Omental fat pad (tissue), 4 donors: ENCODE data around the gene TEPSIN. TPM values are rescaled to one million over a fixed set of nuclear protein-coding genes. Genes with fewer than 3 reads are reported as not detected.

Experiments used
- ATAC-seq: fragments of 150-250 bp; one replicate; pipeline ENCODE4 v1.9.1; 2016; ENCODE audit warnings: mild to moderate bottlenecking, moderate library complexity; ENCODE audit not compliant: low FRiP score
- DNase-seq: peaks from one replicate; pipeline ENCODE4 v3.0.0-alpha.2; 2019; ENCODE audit warnings: low spot score
- total RNA-seq, 4 donors: library from RNA; depleted of rRNA; stranded (reverse); fragments of >200 nt; gene quantifications; one replicate each; pipeline ENCODE4 v1.1.0, GENCODE V29; 2016
- TF ChIP-seq, protein P1 (sequence below), 3 donors: fragments of 450-650 bp; IDR thresholded peaks; one replicate each; pipeline ENCODE4 v1.5.1; 2016 to 2017; ENCODE audit warnings: antibody characterized with exemption in 3 of 3, mild to moderate bottlenecking in 3 of 3, moderate library complexity in 2 of 3

TEPSIN gene
- total RNA-seq, 4 donors from 2014 or later, result 15.1 to 56.1 (median 33.2) TPM

DNA sequence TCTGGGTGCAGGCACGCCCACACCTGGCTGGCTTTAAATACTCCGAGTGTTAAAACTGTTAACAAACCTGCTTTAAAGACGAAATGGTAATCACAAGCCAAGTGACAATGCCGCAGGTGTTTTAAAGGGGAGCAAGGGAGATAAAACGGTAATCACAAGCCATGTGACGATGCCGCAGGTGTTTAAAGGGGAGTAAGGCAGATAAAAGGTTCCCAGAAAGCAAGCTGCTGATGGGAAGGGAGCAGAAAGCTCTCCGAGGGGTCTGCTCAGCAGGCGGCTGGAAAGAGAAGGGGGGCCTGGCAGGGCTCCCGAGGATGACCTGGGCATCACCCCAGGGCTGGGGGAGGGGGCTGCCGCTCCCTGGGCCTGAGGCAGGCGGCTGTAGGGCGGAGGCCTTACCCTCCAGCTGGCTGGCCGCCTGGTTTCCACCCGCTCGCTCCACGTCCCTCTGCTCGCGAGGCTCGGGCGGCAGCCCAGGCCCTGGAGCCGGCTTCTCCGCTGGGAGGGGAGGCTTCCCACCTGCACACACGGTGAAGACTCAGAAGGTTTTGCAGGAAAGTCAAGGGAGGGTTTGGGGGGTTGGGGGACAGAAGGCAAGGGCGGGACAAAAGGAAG, 12.3 kb upstream of the TEPSIN start:
- ATAC-seq (no peak), DNase-seq (no peak)
- TF ChIP-seq, protein P1, sequence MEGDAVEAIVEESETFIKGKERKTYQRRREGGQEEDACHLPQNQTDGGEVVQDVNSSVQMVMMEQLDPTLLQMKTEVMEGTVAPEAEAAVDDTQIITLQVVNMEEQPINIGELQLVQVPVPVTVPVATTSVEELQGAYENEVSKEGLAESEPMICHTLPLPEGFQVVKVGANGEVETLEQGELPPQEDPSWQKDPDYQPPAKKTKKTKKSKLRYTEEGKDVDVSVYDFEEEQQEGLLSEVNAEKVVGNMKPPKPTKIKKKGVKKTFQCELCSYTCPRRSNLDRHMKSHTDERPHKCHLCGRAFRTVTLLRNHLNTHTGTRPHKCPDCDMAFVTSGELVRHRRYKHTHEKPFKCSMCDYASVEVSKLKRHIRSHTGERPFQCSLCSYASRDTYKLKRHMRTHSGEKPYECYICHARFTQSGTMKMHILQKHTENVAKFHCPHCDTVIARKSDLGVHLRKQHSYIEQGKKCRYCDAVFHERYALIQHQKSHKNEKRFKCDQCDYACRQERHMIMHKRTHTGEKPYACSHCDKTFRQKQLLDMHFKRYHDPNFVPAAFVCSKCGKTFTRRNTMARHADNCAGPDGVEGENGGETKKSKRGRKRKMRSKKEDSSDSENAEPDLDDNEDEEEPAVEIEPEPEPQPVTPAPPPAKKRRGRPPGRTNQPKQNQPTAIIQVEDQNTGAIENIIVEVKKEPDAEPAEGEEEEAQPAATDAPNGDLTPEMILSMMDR (IDR thresholded peaks at IDR 0.05), result no peak

DNA sequence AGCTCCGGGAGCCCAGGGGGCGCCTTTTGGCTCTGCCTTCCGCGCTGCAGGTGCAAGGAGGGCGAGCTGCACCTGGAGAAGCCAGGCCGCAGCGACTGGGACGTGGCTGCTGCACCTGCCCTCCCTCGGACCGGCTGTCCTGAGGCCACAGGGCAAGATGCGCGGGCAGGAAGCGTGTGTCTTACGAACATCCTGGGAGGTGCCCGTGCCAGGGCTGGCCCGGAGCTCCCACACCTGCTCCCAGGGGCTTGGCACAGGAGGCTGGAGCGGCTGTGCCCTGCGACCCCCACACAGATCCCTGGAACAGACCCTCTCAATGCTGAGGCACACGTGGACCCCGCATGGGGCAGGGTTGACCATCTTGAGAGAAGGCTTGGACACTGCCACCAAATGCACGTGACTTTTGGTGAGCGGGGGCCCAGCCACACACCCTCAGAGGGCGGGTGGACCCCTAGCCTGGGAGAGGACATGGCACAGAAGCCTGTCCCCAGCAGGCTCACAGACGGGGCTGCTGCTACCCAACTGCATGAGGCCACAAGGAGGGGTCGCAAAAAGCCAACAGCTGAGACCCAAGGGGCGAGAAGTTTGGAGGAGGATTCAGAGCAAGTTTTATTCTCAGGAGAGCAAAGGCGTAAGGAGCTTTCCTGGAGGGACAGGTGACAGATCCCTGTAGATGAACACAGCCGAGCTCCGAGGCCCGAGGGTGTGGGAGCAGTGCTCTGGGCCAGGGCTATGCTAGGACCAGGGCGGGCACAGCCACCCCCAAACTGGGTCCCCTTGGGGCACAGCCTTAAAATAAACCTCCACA, 11.6 kb upstream of the TEPSIN start:
- no peak for DNase-seq
- TF ChIP-seq, protein P1 (IDR thresholded peaks at IDR 0.05), result no peak
- ATAC-seq, result no peak

DNA sequence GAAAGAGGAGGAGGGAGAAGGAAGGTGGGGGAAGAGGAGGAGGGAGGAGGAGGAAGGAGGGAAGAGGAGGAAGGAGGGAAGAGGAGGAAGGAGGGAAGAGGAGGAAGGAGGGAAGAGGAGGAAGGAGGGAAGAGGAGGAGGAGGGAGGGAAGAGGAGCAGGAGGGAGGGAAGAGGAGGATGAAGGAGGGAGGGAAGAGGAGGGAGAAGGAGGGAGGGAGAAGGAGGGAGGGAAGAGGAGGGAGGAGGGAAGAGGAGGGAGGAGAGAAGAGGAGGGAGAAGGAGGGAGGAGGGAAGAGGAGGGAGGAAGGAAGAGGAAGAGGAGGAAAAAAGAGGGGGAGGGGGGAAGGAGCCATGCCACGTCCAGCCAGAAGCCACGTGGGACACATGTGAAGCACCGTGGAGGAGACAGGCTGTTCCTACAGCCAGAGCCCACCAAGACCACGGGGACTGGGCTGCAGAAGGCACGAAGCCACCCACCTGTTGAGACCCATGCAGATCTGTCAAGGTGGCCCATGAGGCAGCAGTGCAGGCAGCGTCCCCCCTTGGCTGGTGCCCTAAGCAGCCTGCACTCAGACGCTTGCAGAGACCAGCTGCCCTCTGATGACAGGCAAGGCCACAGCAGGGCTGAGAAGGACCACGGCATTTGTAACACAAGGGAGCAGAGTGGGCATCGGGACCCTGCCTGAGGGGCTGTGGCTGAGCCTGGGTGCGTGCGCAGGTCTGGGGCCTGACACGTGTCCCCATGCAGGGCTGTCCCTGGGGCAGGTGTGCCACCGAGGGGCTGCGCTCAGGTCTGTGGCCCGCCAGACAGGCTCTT, 10.6 kb upstream of the TEPSIN start:
- DNase-seq (no peak), ATAC-seq (no peak)
- TF ChIP-seq, protein P1 (IDR thresholded peaks at IDR 0.05), result no peak

DNA sequence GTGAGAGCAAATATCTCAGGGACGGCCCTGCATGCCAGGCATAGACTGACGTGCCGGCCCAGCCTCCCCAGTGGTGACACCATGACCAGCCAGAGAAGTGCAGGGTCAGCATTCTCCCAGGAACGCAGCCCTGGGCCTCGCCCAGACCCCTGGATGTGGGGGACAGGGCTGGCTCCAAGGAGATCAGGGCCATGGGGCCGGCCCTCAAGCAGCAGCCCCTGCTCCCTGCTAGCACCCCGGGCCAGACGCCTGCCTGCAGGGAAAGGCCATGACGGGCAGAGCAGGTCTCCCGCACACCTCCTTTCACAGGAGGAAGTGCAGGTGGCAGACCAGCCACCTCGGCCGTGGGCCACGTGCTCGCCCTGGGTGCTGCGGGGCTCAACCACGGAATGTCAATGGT, 9.8 kb upstream of the TEPSIN start:
- TF ChIP-seq, protein P1 (IDR thresholded peaks at IDR 0.05), result no peak
- no peak for DNase-seq
- no peak for ATAC-seq

DNA sequence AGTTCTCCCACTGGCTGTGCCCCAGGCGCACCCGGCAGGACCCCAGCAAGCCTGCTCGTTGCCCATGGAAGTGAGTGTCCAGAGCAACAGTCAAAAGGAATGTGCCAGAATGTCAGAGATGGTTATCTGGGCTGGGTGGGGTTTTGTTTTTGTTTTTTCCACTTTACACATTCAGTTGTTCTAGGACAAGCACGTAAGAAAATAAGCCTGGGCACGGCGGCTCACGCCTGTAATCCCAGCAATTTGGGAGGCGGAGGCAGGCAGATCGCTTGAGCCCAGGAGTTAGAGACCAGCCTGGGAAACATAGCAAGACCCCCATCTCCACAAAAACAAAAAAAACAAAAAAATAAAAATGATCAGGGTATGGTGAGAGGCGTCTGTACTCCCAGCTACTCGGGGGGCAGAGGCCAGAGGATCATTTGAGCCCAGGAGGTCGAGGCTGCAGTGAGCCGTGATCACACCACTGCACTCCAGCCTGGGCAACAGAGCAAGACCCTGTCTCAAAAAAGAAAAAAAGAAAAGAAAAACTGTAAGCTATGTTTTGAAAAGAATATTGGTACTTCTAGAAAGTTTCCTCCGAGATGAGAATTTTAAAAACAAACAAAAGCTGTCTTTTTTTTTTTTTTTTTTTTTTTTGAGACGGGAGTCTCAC, 8.6 kb upstream of the TEPSIN start:
- TF ChIP-seq, protein P1 (IDR thresholded peaks at IDR 0.05), result no peak
- DNase-seq (no peak), ATAC-seq (no peak)

DNA sequence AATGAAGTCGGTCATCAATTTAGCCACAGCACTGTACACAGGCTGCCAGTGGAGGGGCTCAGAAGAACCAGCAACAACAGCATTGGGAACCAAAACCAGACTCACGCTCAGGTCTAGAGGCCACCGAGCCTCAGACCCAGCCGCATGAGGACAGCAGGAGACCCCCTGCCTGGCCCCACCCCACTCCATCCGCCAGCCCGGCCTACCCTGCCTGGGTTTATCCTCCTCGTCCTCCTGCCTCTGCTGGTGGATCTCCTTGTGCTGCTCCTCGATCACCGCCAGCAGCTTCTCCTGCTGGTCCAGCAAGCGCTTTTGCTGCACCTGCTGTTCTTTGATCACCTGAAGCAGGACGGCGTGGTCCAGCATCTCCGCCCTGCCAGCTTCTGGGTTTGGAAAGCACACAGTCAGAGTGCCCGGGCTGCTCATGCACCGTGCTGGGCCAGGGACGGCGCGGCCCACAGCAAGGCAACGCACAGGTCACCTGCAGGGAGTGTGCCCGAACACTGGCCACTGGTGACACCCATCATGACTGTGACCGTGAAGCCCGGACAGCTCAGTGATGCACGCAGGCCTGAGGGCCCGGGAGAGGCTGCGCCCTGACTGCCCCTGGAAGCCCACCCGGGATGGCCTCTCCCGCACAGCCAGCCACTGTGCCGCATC, 8.0 kb upstream of the TEPSIN start:
- ATAC-seq, result no peak
- no peak for DNase-seq
- TF ChIP-seq, protein P1 (IDR thresholded peaks at IDR 0.05), result no peak
